RPMI7951 (cell line): ENCODE results near the gene REG3G. TPM values are rescaled to one million over a fixed set of nuclear protein-coding genes. Genes with fewer than 3 reads are reported as not detected.

ENCODE experiments used
- DNase-seq: peaks from one replicate; pipeline ENCODE4 v3.0.0-alpha.2; 2012; ENCODE audit warnings: low read depth
- total RNA-seq: library from RNA; depleted of rRNA; stranded (reverse); fragments of >200 nt; shearing (Covaris generic); gene quantifications from 2 replicates; pipeline ENCODE4 v1.2.3, GENCODE V29; 2014; rRNA removed

The REG3G gene
- not detected in 2 replicates for total RNA-seq

GRCh38 chr2:79025421-79025820, at the start of gene REG3G:
Gene REG3G, plus strand, starts transcription at chr2:79025702. Its CDS starts 392 bp downstream, at chr2:79026094.
- no peak for DNase-seq

GRCh38 chr2:78977661-78978145, 47.8 kb upstream of the REG3G start:
- no peak for DNase-seq

DNA sequence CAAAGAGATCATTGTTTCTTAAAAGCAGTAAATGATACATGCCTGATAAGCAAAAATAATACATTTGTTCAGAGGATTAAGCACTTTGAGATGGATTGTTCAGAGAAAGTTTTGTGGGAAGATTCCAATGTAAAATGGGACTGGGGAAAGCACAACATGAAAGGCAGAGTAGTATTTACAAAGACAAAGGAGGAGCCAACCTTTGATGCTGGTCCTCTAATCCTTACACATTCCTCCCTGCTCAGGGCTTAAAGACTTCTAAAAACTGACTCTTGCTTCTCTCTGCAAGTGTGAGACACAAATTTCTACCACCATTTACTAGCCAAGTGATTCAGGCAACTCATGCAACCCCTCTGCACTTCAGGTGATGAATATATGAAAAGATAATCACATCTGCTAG, 47.2 kb upstream of the REG3G start:
- no peak for DNase-seq

DNA sequence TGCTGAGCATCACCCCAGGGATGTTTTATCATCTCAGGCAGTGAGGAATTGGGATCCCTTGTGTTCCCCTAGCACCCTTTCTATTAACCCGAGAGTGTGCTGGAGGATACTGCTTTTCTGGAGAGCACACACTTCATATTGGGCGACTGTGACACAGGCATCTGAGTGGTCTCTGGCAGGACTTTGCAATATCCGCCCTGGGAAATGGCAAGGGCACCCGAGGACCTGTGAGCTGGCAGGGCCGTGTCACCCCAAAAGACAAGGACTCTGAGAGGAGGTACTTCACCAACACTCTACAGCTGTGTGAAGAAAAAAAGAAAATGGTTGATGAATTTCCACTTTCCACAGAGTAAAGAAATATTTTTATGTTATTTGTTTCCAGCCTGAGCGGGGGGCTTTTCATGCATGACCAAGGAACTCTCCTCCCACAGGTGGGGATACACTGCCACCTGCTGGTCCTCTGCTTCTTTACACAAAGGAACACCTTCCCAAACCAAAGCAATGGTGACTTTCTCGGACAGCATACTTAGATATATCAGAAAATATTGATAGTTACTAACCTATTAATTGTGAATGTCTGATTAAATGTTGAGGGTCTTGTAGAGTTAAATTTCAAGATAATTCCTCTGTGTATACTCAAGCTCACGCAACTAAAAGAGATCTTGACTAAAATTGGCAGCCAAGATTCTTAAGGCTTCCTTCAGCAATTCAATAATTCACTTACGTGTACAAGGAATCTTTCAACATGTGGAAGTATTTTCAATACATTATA, 45.9 kb upstream of the REG3G start:
- DNase-seq = peak; percentile 1

DNA sequence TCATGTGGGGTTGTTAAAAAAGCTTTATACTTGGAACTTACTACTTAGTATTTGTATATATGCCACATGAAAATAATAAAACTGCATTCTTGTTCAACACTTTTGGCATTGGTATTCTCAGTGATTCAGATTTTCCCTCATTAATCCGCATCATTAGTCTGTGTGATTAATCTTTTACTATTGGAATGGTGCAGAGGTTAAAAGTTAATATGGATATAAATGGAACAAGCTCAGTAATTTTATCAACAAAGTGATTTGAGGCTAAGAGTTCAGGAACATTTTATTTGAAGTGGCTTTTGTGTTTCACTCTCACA, 45.4 kb upstream of the REG3G start:
- DNase-seq = no peak

DNA sequence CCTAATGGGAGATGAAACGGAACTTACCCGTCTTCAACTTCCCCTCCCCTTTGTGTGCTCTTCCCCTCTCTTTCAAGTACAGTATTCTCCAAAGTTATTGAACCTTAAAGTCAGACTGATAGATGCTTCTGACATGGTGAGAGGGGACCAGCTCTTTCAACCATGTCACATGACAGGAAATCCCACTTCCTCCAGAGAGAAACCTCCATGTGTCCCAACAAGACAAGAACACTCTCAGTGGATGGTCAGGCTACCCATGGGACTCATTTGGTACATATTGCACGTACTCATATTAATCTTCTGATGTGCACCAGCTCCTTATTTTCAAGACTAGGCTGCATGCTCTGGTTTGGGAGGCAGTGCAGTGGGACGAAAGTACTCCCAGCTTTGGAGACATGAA, 44.6 kb upstream of the REG3G start:
- DNase-seq = no peak

- no peak for DNase-seq
Observed at GRCh38 chr2:78982638-78983330, 42.7 kb upstream of the REG3G start.

DNA sequence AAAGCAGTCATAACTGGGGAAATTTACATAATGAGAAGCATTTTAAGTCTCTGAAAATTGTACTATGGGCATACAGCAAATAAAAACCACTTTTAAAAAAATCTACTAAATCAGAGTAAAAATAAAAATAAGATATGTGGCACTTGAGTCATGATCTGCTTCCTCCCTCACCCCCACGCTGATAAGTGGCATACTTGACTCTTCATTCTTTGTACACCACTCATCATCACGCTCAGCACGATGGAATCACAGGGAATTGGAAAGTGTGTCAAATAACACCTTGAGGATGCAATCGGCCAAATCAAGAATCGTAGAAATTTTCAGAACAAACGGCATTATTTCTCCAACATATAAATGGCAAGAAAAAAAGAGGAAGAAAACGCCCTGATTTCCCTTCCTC, 41.1 kb upstream of the REG3G start:
- DNase-seq = no peak

GRCh38 chr2:78985558-78985957, 39.9 kb upstream of the REG3G start:
- no peak for DNase-seq

GRCh38 chr2:78989051-78989450, 36.5 kb upstream of the REG3G start:
- no peak for DNase-seq

- DNase-seq = no peak
Observed at GRCh38 chr2:78992451-78992806, 33.1 kb upstream of the REG3G start.

GRCh38 chr2:78992807-78993517, 32.5 kb upstream of the REG3G start:
- no peak for DNase-seq

DNA sequence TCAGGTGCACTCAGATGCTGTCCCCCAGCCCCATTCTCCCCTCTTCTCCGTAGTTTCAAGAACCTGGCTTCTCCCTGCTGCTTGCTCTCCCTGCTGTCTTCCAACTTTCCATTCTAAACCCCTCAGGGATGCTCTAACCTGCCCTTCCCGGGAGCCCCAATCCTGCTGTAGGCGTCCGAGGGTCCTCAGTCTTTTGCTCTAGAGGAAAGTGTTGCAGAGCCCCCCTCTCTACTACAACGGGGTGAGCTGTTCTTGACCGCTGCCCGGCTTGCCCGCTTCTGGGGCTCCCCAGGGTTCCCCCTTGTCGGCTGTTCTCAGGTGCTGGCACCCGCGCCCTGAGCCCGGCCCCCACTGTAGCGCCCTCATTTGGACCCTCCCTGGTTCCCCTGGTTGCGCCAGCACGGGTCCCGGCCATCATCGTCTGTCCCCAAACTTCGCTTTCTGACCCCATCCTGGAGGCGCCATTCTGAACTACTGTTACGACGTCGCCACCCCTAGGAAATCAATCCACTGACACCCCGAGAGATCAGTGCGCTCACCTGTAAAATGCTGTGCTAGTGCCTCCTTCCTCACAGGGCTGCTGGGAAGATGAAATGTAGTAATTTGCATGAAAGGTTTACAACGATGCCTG, 31.9 kb upstream of the REG3G start:
- DNase-seq = no peak

DNA sequence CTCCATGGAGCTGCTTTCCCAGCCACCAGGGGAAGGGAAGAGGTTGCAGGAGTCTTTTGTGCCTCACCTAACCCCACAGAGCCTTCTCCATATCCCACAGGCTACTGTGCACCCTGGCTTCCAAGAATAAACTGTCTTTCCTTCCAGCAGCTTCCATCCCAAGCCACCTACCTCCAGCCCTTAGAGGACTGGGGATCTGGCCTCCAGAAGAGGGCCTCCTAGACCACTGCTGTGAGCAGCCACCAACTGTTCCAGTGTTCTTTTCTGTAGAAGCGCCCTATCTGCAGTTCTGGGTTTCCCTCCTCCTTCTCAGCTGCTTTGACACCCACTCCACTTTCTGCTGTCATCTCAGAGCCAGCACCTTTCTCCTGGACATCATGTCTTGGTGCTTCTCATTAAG, 30.7 kb upstream of the REG3G start:
- DNase-seq = no peak

- DNase-seq = no peak
Observed at GRCh38 chr2:78999406-78999805, 26.1 kb upstream of the REG3G start.

DNA sequence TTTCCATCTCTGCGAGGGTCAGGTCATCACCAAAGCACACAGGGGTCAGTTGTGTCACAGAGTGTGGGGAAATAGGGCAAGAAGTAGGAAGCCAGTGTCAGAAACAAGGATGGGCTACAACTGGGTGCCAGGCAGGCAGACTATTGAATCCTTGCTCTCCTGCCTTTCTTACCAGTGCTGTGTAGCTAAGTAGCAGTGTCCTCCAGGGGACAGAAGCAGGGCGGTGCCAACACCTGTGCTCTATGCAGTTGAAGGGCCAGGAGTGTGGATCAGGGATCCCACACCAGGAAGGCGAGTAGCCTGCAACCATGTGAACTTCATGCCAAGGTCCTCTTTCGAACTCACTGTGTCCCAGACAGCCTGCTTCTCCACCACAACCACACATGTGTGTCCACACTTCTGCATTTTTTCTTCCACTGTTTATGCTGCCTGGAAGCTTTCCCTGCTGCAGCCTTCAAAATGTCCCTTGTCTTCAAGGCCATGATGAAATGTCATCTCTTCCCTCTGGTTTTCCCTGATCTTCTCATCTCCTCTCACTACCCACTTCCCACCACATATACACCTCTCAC, 25.4 kb upstream of the REG3G start:
- no peak for DNase-seq

DNA sequence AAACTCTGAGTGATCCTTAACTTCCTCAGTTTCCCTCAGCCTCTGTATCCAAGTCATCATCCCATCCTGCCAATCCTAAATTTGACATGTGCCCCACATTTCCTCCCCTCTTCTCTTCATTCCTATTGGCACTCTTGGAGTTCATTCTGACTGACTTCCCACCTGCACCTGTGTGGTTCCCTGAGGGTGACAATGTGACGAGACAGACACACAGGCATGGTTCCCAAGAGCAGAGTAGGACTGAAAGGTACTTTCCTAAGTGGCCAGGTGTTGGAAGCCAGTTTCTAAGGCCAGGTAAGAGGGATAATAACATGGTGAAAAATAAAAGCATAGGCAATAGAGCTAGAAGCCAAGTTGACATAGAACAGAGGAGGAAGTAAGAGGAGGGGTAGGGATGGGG, 24.2 kb upstream of the REG3G start:
- no peak for DNase-seq

GRCh38 chr2:79004680-79005079, 20.8 kb upstream of the REG3G start:
- no peak for DNase-seq

- DNase-seq = no peak
Observed at GRCh38 chr2:79005216-79005615, 20.3 kb upstream of the REG3G start.

DNA sequence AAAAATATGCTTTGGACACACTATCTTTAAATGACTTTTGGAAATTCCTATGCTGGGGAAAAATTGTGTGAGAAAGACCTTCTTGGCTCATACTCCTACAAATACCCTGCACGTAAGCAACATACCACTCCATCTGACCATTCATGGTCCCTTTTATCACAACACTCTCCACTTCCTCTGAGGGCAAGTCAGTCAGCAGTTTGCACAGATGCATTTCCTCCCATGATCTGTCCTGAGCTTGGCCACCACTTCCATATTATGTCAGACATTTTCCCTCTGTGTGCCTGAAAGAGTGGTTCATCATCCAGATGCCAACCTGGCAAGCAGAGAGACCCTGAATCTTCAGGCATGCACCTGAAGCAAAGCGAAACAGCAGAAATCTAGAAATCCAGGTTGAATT, 16.1 kb upstream of the REG3G start:
- DNase-seq = no peak

- DNase-seq = no peak
Observed at GRCh38 chr2:79011496-79011895, 14.0 kb upstream of the REG3G start.

DNA sequence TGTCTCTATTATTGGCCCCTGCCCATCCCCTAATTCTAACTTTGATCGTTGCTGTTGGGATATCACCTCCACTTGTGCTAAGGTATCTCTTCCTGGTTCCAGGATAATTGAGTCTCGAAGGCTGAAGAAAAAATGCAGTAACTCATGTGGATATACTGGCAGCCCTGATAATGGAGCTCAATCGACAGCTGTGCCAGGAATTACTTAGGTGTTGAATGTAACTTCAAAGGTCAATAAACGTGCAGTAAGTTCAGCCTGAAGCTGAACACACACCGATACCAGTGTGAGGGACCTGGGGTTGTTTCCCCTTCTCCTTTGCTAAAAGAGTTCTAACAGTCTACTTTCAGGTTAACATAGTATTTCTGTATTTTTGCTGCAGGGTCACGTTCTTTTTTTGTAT, 11.9 kb upstream of the REG3G start:
- DNase-seq = no peak
